ENCODE data around the gene BOD1L1. TPM values are rescaled to one million over a fixed set of nuclear protein-coding genes. Genes with fewer than 3 reads are reported as not detected.
A peak's percentile ranks its signal among the peaks of the same experiment; 100 is the strongest.

Gene BOD1L1
- total and polyA plus RNA-seq, 8 donors = 6.5 to 18.4 (median 10.7) TPM

- intact Hi-C loops (cut with DNase I) = loop anchor here in 1 of 3 donors (10.0 kb wide), 1 partner anchor 689 kb away; no protein-coding TSS in a partner anchor
- TF ChIP-seq CTCF (IDR thresholded peaks at IDR 0.05) = no peak
- Histone ChIP-seq H3K27ac (no peak overlapping the region), H3K4me1 (no peaks in the 10 kb centered on the region), H3K36me3 (no peaks in the 10 kb centered on the region), H3K9me3 (no peaks in the 10 kb centered on the region), H3K4me3 (no peak overlapping the region), H3K27me3 (peaks cover 0 to 69% (median 7%) of the 10 kb centered on the region in 4 donors)
- FAIRE-seq (no peak), DNase-seq (peak in 1 of 6 donors; percentile 12), ATAC-seq (no peak)
- 9 to 10% methylated on average over 13 of the region's 13 CpGs for WGBS, 2 donors
Observed at GRCh38 chr4:13533670-13534343, 93.7 kb downstream of the BOD1L1 start.

DNA sequence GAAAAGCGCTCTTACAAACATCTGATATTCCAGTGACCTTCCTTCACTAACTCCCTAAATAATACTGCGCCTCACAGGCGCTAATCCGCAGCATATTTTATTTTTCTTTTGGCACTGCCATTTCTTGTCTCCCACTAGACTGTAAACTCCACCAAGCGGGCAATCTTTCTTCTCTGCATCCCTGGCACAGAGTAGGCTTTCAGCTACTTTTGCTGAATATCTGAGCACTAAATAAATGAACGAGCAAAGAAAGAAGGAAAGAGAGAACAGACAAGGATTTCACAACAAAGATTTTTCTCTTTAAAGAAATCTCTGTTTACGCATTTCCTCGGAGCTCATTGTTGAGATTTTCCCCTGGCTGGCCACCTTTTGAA lies 95.9 kb downstream of the BOD1L1 start:
- H3K36me3 ChIP-seq = no peaks in the 10 kb centered on the region
- no peak overlapping the region for H3K4me3 ChIP-seq
- H3K9me3 ChIP-seq = no peaks in the 10 kb centered on the region
- DNase-seq = no peak
- ATAC-seq = no peak
- 30 to 31% methylated on average over 8 of the region's 8 CpGs for WGBS, 2 donors
- intact Hi-C loops (cut with DNase I) = loop anchor here in 1 of 3 donors (10.0 kb wide), 1 partner anchor 687 kb away; no protein-coding TSS in a partner anchor
- FAIRE-seq = no peak
- H3K4me1 ChIP-seq = no peaks in the 10 kb centered on the region
- peaks cover 0 to 62% (median 6%) of the 10 kb centered on the region in 4 donors for H3K27me3 ChIP-seq
- TF ChIP-seq CTCF (IDR thresholded peaks at IDR 0.05) = no peak
- no peak overlapping the region for H3K27ac ChIP-seq

GRCh38 chr4:13530823-13531624 lies 96.5 kb downstream of the BOD1L1 start:
- no peaks in the 10 kb centered on the region for H3K4me1 ChIP-seq
- H3K36me3 ChIP-seq = no peaks in the 10 kb centered on the region
- no peak overlapping the region for H3K4me3 ChIP-seq
- H3K9me3 ChIP-seq = no peaks in the 10 kb centered on the region
- ATAC-seq (no peak), DNase-seq (peak in 1 of 6 donors; percentile 26), FAIRE-seq (no peak)
- TF ChIP-seq CTCF (IDR thresholded peaks at IDR 0.05) = no peak
- H3K27ac ChIP-seq = no peak overlapping the region
- intact Hi-C loops (cut with DNase I) = loop anchor here in 1 of 3 donors (10.0 kb wide), 1 partner anchor 686 kb away; no protein-coding TSS in a partner anchor
- 8 to 9% methylated on average over 35 of the region's 35 CpGs for WGBS, 2 donors
- peaks cover 0 to 63% (median 6%) of the 10 kb centered on the region in 4 donors for H3K27me3 ChIP-seq

- Histone ChIP-seq H3K4me3 (no peak overlapping the region), H3K36me3 (no peaks in the 10 kb centered on the region), H3K9me3 (no peaks in the 10 kb centered on the region), H3K4me1 (no peaks in the 10 kb centered on the region), H3K27ac (no peak overlapping the region), H3K27me3 (peaks cover 0 to 68% (median 7%) of the 10 kb centered on the region in 4 donors)
- WGBS, 2 donors = 9% methylated on average over 37 of the region's 37 CpGs
- no peak for FAIRE-seq
- no peak for TF ChIP-seq CTCF (IDR thresholded peaks at IDR 0.05)
- no peak for ATAC-seq
- peak in 1 of 6 donors; percentile 24 for DNase-seq
- intact Hi-C loops (cut with DNase I) = no loop called here
Observed at GRCh38 chr4:13529128-13529919, 98.2 kb downstream of the BOD1L1 start.

All from pancreas (tissue), 10 donors.